ENCODE results near the gene ADAMTS2. TPM values are rescaled to one million over a fixed set of nuclear protein-coding genes. Genes with fewer than 3 reads are reported as not detected.

The ADAMTS2 gene
- total and polyA plus RNA-seq, 4 donors = 4.8 to 49.8 (median 32.0) TPM

DNA sequence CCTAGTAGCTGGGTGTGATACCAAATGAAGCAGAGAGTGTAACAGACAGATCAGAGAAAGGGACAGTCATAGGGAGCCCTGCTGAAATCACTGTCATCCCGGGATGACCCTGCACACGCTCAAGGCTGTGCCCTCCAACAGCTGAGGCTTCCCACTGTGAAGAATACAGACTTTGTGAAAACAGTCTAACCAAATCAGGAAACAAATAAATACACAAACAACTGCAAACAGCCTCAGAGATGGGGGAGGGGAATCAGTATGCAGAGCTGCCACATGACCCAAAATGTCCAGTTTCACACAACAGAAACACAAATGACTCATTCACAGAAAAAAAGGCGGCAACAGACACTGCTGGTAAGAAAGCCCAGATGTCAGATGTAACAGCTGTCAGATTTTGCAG, 101.9 kb downstream of the ADAMTS2 start:
- Histone ChIP-seq H3K4me3 (ENCODE audit: low read length in 2 of 2) (no peak overlapping the region), H3K4me1 (ENCODE audit: control insufficient read depth in 1 of 2, insufficient read depth in 2 of 2, low read length in 2 of 2) (no peaks in the 10 kb centered on the region), H3K36me3 (ENCODE audit: control insufficient read depth in 1 of 2, insufficient read depth in 2 of 2, low read length in 1 of 2) (no peaks in the 10 kb centered on the region), H3K27ac (ENCODE audit: low read depth in 1 of 2, low read length in 2 of 2) (no peak overlapping the region), H3K9me3 (ENCODE audit: control insufficient read depth, low read length) (peaks cover 2% of the 10 kb centered on the region), H3K27me3 (ENCODE audit: control insufficient read depth in 1 of 2, insufficient read depth in 2 of 2, low read length in 1 of 2) (no peaks in the 10 kb centered on the region)
- no peak for DNase-seq
- ATAC-seq (ENCODE audit: low FRiP score) = no peak
- WGBS, 2 donors = 51 to 64% methylated on average over 3 of the region's 3 CpGs
- intact Hi-C loops (cut with DNase I) = no loop called here

DNA sequence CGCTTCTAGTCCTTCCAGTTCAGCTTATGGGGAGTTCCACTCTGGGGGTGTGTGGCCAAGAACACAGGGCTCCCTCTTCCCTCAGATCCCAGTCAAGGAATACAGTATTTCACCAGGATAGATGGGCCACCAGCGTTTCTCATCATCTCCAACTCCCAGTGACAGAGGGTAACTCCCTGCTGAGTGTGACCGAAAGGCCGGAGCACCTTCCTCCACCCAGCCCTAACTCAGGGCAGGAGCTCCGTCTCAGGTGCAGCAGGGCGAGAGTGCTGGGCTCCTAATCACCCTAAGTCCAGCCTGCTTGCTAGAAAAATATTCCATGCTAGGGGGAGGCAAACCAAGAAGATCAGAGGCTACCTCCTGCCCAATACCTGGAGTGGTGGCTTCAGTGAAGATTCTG, 102.6 kb downstream of the ADAMTS2 start:
- intact Hi-C loops (cut with DNase I) = no loop called here
- H3K4me3 ChIP-seq (ENCODE audit: low read length in 2 of 2) = no peak overlapping the region
- no peaks in the 10 kb centered on the region for H3K4me1 ChIP-seq (ENCODE audit: control insufficient read depth in 1 of 2, insufficient read depth in 2 of 2, low read length in 2 of 2)
- no peak overlapping the region for H3K27ac ChIP-seq (ENCODE audit: low read depth in 1 of 2, low read length in 2 of 2)
- no peaks in the 10 kb centered on the region for H3K27me3 ChIP-seq (ENCODE audit: control insufficient read depth in 1 of 2, insufficient read depth in 2 of 2, low read length in 1 of 2)
- H3K9me3 ChIP-seq (ENCODE audit: control insufficient read depth, low read length) = peaks cover 2% of the 10 kb centered on the region
- no peaks in the 10 kb centered on the region for H3K36me3 ChIP-seq (ENCODE audit: control insufficient read depth in 1 of 2, insufficient read depth in 2 of 2, low read length in 1 of 2)
- DNase-seq (no peak), ATAC-seq (ENCODE audit: low FRiP score) (no peak)
- WGBS, 2 donors = 87 to 92% methylated on average over 6 of the region's 6 CpGs

DNA sequence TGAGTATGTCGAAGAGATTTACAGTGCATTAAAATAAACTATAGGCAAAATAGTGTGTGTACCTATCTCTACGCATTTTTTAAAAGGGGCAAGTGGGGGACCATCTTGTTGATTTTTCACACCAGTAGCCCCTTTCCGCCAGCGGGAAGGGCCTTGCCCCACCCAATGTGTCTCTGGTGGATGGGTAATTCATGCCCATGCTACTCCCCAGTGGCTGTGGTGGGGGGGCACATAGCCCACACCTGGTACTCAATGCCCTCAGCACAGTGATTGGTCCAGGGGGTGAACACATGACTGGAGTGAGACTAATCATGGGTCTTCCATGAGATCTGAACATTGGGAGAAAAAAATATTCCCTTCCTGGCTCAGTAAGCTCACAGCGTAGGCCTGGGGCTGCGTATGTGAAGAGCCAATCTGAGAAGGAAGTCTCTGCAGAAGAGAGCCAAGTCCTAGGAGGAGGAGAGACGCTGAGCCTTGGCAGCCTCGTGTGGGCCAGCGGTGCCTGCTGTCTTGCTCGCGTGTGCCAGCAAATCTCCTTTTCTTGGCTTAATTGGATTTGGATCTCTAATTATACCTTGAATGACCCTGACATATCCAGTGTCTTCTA, 103.4 kb downstream of the ADAMTS2 start:
- Histone ChIP-seq H3K4me3 (ENCODE audit: low read length in 2 of 2) (no peak overlapping the region), H3K27me3 (ENCODE audit: control insufficient read depth in 1 of 2, insufficient read depth in 2 of 2, low read length in 1 of 2) (no peaks in the 10 kb centered on the region), H3K27ac (ENCODE audit: low read depth in 1 of 2, low read length in 2 of 2) (no peak overlapping the region), H3K9me3 (ENCODE audit: control insufficient read depth, low read length) (peaks cover 2% of the 10 kb centered on the region), H3K4me1 (ENCODE audit: control insufficient read depth in 1 of 2, insufficient read depth in 2 of 2, low read length in 2 of 2) (no peaks in the 10 kb centered on the region), H3K36me3 (ENCODE audit: control insufficient read depth in 1 of 2, insufficient read depth in 2 of 2, low read length in 1 of 2) (no peaks in the 10 kb centered on the region)
- WGBS, 2 donors = 60 to 62% methylated on average over 11 of the region's 11 CpGs
- intact Hi-C loops (cut with DNase I) = no loop called here
- DNase-seq = peak in 1 of 2 donors; percentile 60
- no peak for ATAC-seq (ENCODE audit: low FRiP score)

- ATAC-seq (ENCODE audit: low FRiP score) = peak; percentile 49
- no peaks in the 10 kb centered on the region for H3K36me3 ChIP-seq (ENCODE audit: control insufficient read depth in 1 of 2, insufficient read depth in 2 of 2, low read length in 1 of 2)
- no peaks in the 10 kb centered on the region for H3K4me1 ChIP-seq (ENCODE audit: control insufficient read depth in 1 of 2, insufficient read depth in 2 of 2, low read length in 2 of 2)
- H3K9me3 ChIP-seq (ENCODE audit: control insufficient read depth, low read length) = peaks cover 1% of the 10 kb centered on the region
- DNase-seq = peak in 1 of 2 donors; percentile 76
- WGBS, 2 donors = 77% methylated on average over 15 of the region's 15 CpGs
- no peaks in the 10 kb centered on the region for H3K27me3 ChIP-seq (ENCODE audit: control insufficient read depth in 1 of 2, insufficient read depth in 2 of 2, low read length in 1 of 2)
- H3K27ac ChIP-seq (ENCODE audit: low read depth in 1 of 2, low read length in 2 of 2) = no peak overlapping the region
- intact Hi-C loops (cut with DNase I) = no loop called here
- no peak overlapping the region for H3K4me3 ChIP-seq (ENCODE audit: low read length in 2 of 2)
Observed at GRCh38 chr5:179241175-179241574, 104.1 kb downstream of the ADAMTS2 start.

GRCh38 chr5:179240561-179240960, 104.7 kb downstream of the ADAMTS2 start:
- DNase-seq (peak in 1 of 2 donors; percentile 69), ATAC-seq (ENCODE audit: low FRiP score) (no peak)
- Histone ChIP-seq H3K27ac (ENCODE audit: low read depth in 1 of 2, low read length in 2 of 2) (no peak overlapping the region), H3K4me3 (ENCODE audit: low read length in 2 of 2) (no peak overlapping the region), H3K4me1 (ENCODE audit: control insufficient read depth in 1 of 2, insufficient read depth in 2 of 2, low read length in 2 of 2) (no peaks in the 10 kb centered on the region), H3K9me3 (ENCODE audit: control insufficient read depth, low read length) (no peaks in the 10 kb centered on the region), H3K36me3 (ENCODE audit: control insufficient read depth in 1 of 2, insufficient read depth in 2 of 2, low read length in 1 of 2) (no peaks in the 10 kb centered on the region), H3K27me3 (ENCODE audit: control insufficient read depth in 1 of 2, insufficient read depth in 2 of 2, low read length in 1 of 2) (no peaks in the 10 kb centered on the region)
- 93 to 94% methylated on average over 14 of the region's 14 CpGs for WGBS, 2 donors
- intact Hi-C loops (cut with DNase I) = no loop called here

DNA sequence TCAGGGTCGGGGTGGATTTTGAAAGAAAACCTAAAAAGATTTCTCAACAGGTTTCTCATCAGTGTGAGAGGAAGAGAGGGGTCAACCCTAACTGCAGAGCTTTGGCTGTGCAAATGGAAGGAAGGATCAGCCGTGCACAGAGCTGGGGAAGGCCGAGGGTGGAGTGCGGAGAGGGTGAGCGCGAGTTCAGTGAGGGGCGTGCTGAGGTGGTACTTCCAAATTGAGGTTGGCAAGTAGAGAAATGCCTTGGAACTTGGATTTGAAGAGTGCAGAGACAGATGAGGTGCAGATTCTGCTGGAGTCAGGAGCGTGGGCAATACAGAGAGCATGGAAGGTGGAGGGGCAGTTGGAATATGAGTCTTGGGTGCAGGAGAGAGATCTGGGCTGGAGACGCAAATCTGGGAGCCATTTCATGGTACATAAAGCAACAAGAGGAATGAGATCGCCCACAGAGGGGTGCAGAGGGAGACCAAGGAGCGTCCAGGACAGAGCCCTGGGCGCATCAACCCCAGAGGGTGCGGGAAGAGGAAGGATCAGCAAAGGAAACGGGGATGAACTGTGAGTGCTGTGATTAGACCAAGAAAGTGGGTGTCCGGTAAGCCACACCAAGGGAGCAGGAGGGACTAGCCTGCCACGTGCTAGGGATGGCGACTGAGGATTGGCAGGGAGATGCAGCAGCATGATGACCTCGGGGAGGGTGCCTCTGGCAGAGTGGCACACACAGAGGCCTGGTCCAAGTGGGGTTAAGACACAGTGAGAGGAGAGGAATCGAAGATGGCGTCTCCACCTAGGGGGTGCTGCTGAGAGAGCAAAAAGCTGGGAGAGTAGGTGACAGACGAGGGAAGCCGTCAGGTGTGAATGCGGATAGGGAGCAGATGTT, 105.8 kb downstream of the ADAMTS2 start:
- intact Hi-C loops (cut with DNase I) = no loop called here
- Histone ChIP-seq H3K4me3 (ENCODE audit: low read length in 2 of 2) (no peak overlapping the region), H3K27ac (ENCODE audit: low read depth in 1 of 2, low read length in 2 of 2) (no peak overlapping the region), H3K27me3 (ENCODE audit: control insufficient read depth in 1 of 2, insufficient read depth in 2 of 2, low read length in 1 of 2) (no peaks in the 10 kb centered on the region), H3K4me1 (ENCODE audit: control insufficient read depth in 1 of 2, insufficient read depth in 2 of 2, low read length in 2 of 2) (no peaks in the 10 kb centered on the region), H3K9me3 (ENCODE audit: control insufficient read depth, low read length) (no peaks in the 10 kb centered on the region), H3K36me3 (ENCODE audit: control insufficient read depth in 1 of 2, insufficient read depth in 2 of 2, low read length in 1 of 2) (no peaks in the 10 kb centered on the region)
- DNase-seq = peak in 1 of 2 donors; percentile 68
- no peak for ATAC-seq (ENCODE audit: low FRiP score)
- WGBS, 2 donors = 93 to 95% methylated on average over 23 of the region's 23 CpGs

- no peak for DNase-seq
- Histone ChIP-seq H3K4me3 (ENCODE audit: low read length in 2 of 2) (no peak overlapping the region), H3K4me1 (ENCODE audit: control insufficient read depth in 1 of 2, insufficient read depth in 2 of 2, low read length in 2 of 2) (no peaks in the 10 kb centered on the region), H3K27ac (ENCODE audit: low read depth in 1 of 2, low read length in 2 of 2) (no peak overlapping the region), H3K36me3 (ENCODE audit: control insufficient read depth in 1 of 2, insufficient read depth in 2 of 2, low read length in 1 of 2) (no peaks in the 10 kb centered on the region), H3K9me3 (ENCODE audit: control insufficient read depth, low read length) (no peaks in the 10 kb centered on the region), H3K27me3 (ENCODE audit: control insufficient read depth in 1 of 2, insufficient read depth in 2 of 2, low read length in 1 of 2) (no peaks in the 10 kb centered on the region)
- intact Hi-C loops (cut with DNase I) = no loop called here
- ATAC-seq (ENCODE audit: low FRiP score) = no peak
- WGBS, 2 donors = 92 to 96% methylated on average over 8 of the region's 8 CpGs
Observed at GRCh38 chr5:179238628-179238970, 106.7 kb downstream of the ADAMTS2 start.

- H3K4me1 ChIP-seq (ENCODE audit: control insufficient read depth in 1 of 2, insufficient read depth in 2 of 2, low read length in 2 of 2) = no peaks in the 10 kb centered on the region
- DNase-seq = no peak
Observed at GRCh38 chr5:179237770-179238627, 107.3 kb downstream of the ADAMTS2 start.

More at GRCh38 chr5:179237770-179238627, 107.3 kb downstream of the ADAMTS2 start:
- intact Hi-C loops (cut with DNase I) = no loop called here
- Histone ChIP-seq H3K27me3 (ENCODE audit: control insufficient read depth in 1 of 2, insufficient read depth in 2 of 2, low read length in 1 of 2) (no peaks in the 10 kb centered on the region), H3K27ac (ENCODE audit: low read depth in 1 of 2, low read length in 2 of 2) (no peak overlapping the region), H3K4me3 (ENCODE audit: low read length in 2 of 2) (no peak overlapping the region), H3K36me3 (ENCODE audit: control insufficient read depth in 1 of 2, insufficient read depth in 2 of 2, low read length in 1 of 2) (no peaks in the 10 kb centered on the region), H3K9me3 (ENCODE audit: control insufficient read depth, low read length) (no peaks in the 10 kb centered on the region)
- ATAC-seq (ENCODE audit: low FRiP score) = no peak
- 90 to 96% methylated on average over 26 of the region's 26 CpGs for WGBS, 2 donors
